GM15510 (cell line): ENCODE results near the gene NDUFB11.

Source experiments
- POLR2A ChIP-seq: IDR thresholded peaks from 3 replicates; pipeline ENCODE4 v1.6.1; 2011; ENCODE audit warnings: borderline replicate concordance; ENCODE audit not compliant: insufficient read length; ENCODE audit errors: extremely low read depth

NDUFB11 gene

GRCh38 chrX:47166126-47166525 is 21.6 kb upstream of the NDUFB11 start:
- TF ChIP-seq POLR2A: no peak

- no peak for TF ChIP-seq POLR2A
Observed at GRCh38 chrX:47164420-47164819, 19.9 kb upstream of the NDUFB11 start.

GRCh38 chrX:47162927-47163583 is 18.6 kb upstream of the NDUFB11 start:
- no peak for TF ChIP-seq POLR2A

GRCh38 chrX:47160781-47161180 is 16.3 kb upstream of the NDUFB11 start:
- TF ChIP-seq POLR2A: no peak

GRCh38 chrX:47158781-47159180 is 14.3 kb upstream of the NDUFB11 start:
- TF ChIP-seq POLR2A: no peak

GRCh38 chrX:47158131-47158530 is 13.6 kb upstream of the NDUFB11 start:
- TF ChIP-seq POLR2A: no peak

- TF ChIP-seq POLR2A: no peak
Observed at GRCh38 chrX:47156611-47157520, 12.4 kb upstream of the NDUFB11 start.

- TF ChIP-seq POLR2A: no peak
Observed at GRCh38 chrX:47151435-47151834, 6.9 kb upstream of the NDUFB11 start.

- no peak for TF ChIP-seq POLR2A
Observed at GRCh38 chrX:47148946-47149345, 4.4 kb upstream of the NDUFB11 start.

- no peak for TF ChIP-seq POLR2A
Observed at GRCh38 chrX:47146936-47147859, 2.7 kb upstream of the NDUFB11 start.

- no peak for TF ChIP-seq POLR2A
Observed at GRCh38 chrX:47146121-47146935, 1.8 kb upstream of the NDUFB11 start.

GRCh38 chrX:47145395-47146120 is 1.1 kb upstream of the NDUFB11 start:
- no peak for TF ChIP-seq POLR2A

- no peak for TF ChIP-seq POLR2A
Observed at GRCh38 chrX:47143894-47144625, 442 bp downstream of the NDUFB11 start.
